Activated T-helper 2 cell treated with anti-CD3 and anti-CD28 coated beads, Interferon-gamma antibody, Interleukin-2, Interleukin-4, amounts not matched to agents 10 μg/mL and 5 μg/mL and 100 μg/mL, durations not matched to agents 14 hours and 24 hours and 36 hours (primary cell): ENCODE measurements around the gene CADM2. TPM values are rescaled to one million over a fixed set of nuclear protein-coding genes. Genes with fewer than 3 reads are reported as not detected.
"Not testable (repeated sequence)": the region's sequence is repeated elsewhere in the genome, so short reads cannot be mapped to it uniquely, and the experiment has no call there.

Source experiments
- DNase-seq: peaks from one replicate; pipeline ENCODE4 v3.0.0; 2021; ENCODE audit warnings: low spot score
- H3K27ac Mint-ChIP-seq: one replicate; pipeline ENCODE4 v1.8.0; 2021; ENCODE audit warnings: mixed read lengths
- H3K27me3 Mint-ChIP-seq: one replicate; pipeline ENCODE4 v1.8.0; 2021; ENCODE audit warnings: low read depth, mixed read lengths
- H3K36me3 Mint-ChIP-seq: one replicate; pipeline ENCODE4 v1.8.0; 2021; ENCODE audit warnings: low read depth, mixed read lengths
- H3K4me1 Mint-ChIP-seq: one replicate; pipeline ENCODE4 v1.8.0; 2021; ENCODE audit warnings: low read depth, mixed read lengths
- H3K4me3 Mint-ChIP-seq: one replicate; pipeline ENCODE4 v1.8.0; 2021; ENCODE audit warnings: low read depth, mild to moderate bottlenecking, moderate library complexity, mixed read lengths
- H3K9me3 Mint-ChIP-seq: one replicate; pipeline ENCODE4 v1.8.0; 2021; ENCODE audit warnings: mixed read lengths
- intact Hi-C: fragments of 100-400 bp; cut with micrococcal nuclease; formaldehyde crosslinking; loops from one replicate; pipeline ENCODE4 v1.15.1; 2023
- total RNA-seq: library from RNA; stranded (reverse); gene quantifications from 2 replicates; pipeline ENCODE4 v1.2.3, GENCODE V29; 2022

Gene CADM2
- total RNA-seq, 1 donor from 2014 or later: not detected

DNA sequence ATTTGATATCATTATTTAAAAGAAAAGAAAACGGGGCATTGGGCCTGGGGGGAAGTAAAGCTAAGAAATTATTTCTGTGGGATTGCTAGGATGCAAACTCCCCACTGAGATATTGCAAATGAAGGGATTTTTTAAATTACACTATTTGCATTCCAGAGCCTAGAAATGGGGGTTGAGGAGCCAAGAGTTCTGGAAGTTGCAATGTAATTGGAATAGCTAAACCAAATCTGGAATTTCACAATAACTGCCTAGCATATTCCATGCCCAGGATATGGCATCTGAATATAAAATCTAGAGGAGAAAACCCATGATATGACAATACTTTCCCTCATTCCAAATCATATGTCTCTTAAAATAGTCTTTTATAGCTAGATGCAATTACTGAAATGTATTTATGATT, 93.0 kb downstream of the CADM2 start:
- no peak for DNase-seq

DNA sequence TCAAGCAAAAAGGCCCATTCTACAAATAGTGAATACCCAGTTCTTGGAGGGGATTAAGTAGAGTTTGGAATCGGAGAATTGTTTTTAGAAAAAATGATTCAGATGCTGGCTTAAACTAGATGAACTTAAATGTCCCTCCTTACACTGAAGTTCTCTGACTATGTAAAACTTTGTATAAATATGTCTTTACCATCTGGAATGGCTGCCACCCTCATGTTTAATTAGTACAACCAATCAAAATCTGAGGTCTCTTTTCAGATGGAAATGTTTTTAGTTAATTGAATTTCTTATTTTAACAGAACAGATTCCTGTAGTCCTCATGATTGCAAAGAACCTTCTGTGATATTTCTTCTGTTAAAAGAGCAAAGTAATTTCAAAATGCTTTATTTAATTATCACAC, 94.8 kb downstream of the CADM2 start:
- Mint-ChIP-seq H3K36me3 (no peaks in the 10 kb centered on the region), H3K9me3 (peaks cover 13% of the 10 kb centered on the region), H3K27ac (no peak overlapping the region), H3K27me3 (no peaks in the 10 kb centered on the region), H3K4me1 (no peaks in the 10 kb centered on the region), H3K4me3 (no peak overlapping the region)
- DNase-seq: no peak
- intact Hi-C loops: no loop called here

More for the DNA sequence above, 93.0 kb downstream of the CADM2 start:
- intact Hi-C loops: no loop called here
- H3K4me1 Mint-ChIP-seq: no peaks in the 10 kb centered on the region
- H3K36me3 Mint-ChIP-seq: no peaks in the 10 kb centered on the region
- H3K4me3 Mint-ChIP-seq: no peak overlapping the region
- H3K27ac Mint-ChIP-seq: no peak overlapping the region
- no peaks in the 10 kb centered on the region for H3K27me3 Mint-ChIP-seq
- H3K9me3 Mint-ChIP-seq: peaks cover 21% of the 10 kb centered on the region

DNA sequence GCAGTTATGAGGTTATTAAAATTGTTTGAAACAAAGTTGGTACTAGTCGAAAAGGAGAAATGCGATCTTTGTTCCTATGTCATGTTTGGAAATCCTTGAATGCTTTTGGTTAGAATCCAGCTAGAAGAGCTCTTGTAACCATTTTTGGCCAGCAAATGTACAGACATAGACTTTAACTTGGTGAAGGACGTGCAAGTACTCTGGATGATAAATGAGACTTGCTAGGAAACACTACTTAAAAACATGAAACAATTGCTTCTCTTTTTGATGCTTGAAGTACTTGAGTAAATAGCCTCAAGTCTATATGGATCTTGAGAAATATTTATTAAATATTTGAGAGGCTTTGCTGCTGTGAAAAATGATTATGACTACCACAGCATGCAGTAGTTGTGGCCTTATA, 95.8 kb downstream of the CADM2 start:
- Mint-ChIP-seq H3K9me3 (peaks cover 11% of the 10 kb centered on the region), H3K4me3 (no peak overlapping the region), H3K27ac (no peak overlapping the region), H3K27me3 (no peaks in the 10 kb centered on the region), H3K36me3 (no peaks in the 10 kb centered on the region), H3K4me1 (no peaks in the 10 kb centered on the region)
- intact Hi-C loops: no loop called here
- DNase-seq: no peak

DNA sequence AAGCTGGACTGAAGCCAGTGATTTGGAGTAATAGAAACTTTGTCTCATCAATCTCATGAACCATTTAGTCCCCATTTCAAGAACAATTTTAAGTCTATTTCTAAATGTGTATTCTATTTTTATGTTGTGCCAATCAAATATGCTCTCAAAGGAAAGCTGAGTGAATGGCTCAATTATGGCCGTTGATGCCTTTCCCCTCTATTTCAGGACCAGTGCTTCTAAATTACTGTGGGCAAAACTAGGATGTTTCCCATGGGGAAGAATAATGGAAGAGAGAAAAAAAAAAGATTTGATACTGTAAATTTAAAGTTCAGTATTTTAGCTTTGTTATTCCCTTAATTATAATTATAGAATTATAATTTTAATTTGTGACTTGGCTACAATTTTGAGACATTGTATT, 110.1 kb downstream of the CADM2 start:
- Mint-ChIP-seq H3K4me1 (no peaks in the 10 kb centered on the region), H3K27ac (no peak overlapping the region), H3K4me3 (no peak overlapping the region), H3K36me3 (no peaks in the 10 kb centered on the region), H3K9me3 (peaks cover 23% of the 10 kb centered on the region), H3K27me3 (no peaks in the 10 kb centered on the region)
- intact Hi-C loops: no loop called here
- no peak for DNase-seq

DNA sequence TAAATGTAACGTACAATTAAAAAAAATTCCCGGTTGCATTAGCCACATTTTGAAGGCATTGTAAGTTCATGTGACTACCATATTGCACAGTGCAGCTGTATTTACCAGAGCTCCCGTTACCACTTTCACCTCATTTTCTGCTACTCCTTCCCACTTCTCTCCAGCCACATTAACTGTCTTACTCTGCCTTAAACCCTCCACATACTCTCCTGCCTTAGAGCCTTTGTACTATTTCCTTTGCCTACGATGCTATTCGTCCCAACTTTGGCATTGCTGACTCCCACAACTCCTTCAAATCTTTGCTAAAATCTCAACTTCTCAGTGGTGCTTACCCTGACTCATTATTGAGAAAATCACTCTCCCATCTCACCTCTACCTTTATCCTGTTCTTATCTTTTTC, 115.2 kb downstream of the CADM2 start:
- no peaks in the 10 kb centered on the region for H3K4me1 Mint-ChIP-seq
- intact Hi-C loops: no loop called here
- H3K27ac Mint-ChIP-seq: no peak overlapping the region
- DNase-seq: no peak
- no peaks in the 10 kb centered on the region for H3K27me3 Mint-ChIP-seq
- peaks cover 7% of the 10 kb centered on the region for H3K9me3 Mint-ChIP-seq
- no peaks in the 10 kb centered on the region for H3K36me3 Mint-ChIP-seq
- no peak overlapping the region for H3K4me3 Mint-ChIP-seq

DNA sequence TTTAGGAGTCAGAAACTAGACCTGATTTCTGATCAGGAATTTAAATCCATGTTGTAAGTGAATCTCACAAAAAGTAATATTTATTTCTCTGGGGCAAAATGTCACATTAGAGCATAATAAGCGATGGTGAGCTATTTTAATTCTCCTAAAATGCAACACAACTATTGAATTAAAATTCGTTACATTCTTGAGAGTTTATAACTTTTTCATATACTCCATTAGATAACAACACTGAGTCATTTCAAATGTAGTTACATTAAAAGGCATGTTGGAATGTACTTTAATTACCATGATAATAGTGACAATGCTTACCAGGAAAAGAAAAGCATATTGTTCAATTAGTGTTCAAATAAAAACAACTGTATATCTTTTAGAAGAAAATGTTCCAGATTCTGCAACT, 116.9 kb downstream of the CADM2 start:
- Mint-ChIP-seq H3K4me3 (no peak overlapping the region), H3K27me3 (no peaks in the 10 kb centered on the region), H3K4me1 (no peaks in the 10 kb centered on the region), H3K9me3 (peaks cover 7% of the 10 kb centered on the region), H3K27ac (no peak overlapping the region), H3K36me3 (no peaks in the 10 kb centered on the region)
- no peak for DNase-seq
- intact Hi-C loops: no loop called here

DNA sequence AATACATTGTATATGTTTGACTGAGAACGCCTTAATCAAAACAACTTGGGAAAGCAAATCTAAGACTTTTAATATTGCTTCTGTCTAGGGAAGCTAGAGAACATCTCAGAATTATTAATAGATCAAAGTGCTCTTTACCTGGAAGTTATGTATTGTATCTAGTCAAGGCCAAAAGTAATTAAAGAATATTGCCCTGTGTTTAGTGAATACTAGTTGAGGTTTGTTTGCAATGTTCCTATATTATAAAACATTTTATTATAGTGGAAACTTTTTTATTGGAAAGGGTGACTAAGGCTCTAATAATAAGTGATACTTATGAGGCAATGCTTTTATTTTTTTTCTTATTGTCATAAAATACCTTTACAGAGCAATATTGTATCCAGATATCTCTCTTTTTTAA, 118.2 kb downstream of the CADM2 start:
- Mint-ChIP-seq H3K9me3 (peaks cover 7% of the 10 kb centered on the region), H3K4me1 (no peaks in the 10 kb centered on the region), H3K27ac (no peak overlapping the region), H3K4me3 (no peak overlapping the region), H3K27me3 (no peaks in the 10 kb centered on the region), H3K36me3 (no peaks in the 10 kb centered on the region)
- intact Hi-C loops: no loop called here
- DNase-seq: no peak

DNA sequence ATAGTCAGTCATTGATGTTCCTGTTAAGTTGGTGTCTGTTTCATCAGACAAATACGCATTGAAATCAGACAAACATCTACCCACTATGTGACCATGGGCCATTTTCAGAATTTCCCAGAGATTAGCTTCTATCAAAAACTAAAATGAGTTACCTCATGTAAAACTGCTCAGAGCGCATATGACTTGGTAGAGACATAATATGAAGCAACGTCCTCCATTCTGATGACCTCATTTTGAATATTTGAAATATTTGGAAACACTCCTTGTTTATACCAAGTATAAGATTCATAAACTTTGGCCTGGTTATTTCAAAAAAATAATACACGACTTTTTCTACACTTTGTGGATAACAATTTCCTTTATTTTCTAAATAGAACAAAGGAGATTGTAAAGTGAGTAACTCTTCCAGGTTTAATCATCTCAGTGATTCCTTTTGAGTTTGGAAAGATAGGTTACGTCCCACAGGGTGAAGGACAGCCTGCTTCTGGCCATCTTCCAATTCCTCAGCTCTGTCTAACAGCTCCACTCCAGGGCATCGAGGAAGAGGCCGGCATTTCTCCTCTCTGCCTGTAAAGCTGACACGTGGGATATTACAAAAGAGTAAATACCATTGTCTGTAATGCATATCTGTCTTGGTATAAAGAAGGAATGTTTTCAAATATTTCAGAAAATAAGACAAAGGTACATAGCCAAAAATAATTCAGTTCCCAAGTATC, 122.6 kb downstream of the CADM2 start:
- H3K36me3 Mint-ChIP-seq: no peaks in the 10 kb centered on the region
- DNase-seq: no peak
- intact Hi-C loops: no loop called here
- no peak overlapping the region for H3K27ac Mint-ChIP-seq
- H3K9me3 Mint-ChIP-seq: peaks cover 7% of the 10 kb centered on the region
- H3K4me1 Mint-ChIP-seq: no peaks in the 10 kb centered on the region
- no peaks in the 10 kb centered on the region for H3K27me3 Mint-ChIP-seq
- no peak overlapping the region for H3K4me3 Mint-ChIP-seq

DNA sequence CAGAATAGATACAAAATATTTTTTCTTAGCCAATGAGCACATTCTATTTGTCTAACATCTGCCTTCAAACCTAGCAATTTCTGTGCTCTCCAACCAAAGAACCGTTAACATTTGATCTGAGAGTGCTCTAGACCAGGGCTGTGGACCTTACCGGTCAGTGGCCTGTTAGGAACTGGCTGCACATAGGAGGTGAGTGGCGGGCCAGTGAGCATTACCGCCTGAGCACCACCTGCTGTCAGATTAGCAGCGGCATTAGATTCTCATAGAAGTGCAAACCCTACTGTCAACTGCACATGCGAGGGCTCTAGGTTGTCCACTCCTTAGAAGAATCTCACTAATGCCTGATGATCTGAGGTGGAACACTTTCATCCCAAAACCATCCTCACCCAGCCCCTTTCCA, 131.7 kb downstream of the CADM2 start:
- DNase-seq: no peak
- Mint-ChIP-seq H3K27ac (no peak overlapping the region), H3K36me3 (no peaks in the 10 kb centered on the region), H3K27me3 (no peaks in the 10 kb centered on the region), H3K4me1 (no peaks in the 10 kb centered on the region), H3K4me3 (no peak overlapping the region), H3K9me3 (peaks cover 20% of the 10 kb centered on the region)
- intact Hi-C loops: no loop called here

DNA sequence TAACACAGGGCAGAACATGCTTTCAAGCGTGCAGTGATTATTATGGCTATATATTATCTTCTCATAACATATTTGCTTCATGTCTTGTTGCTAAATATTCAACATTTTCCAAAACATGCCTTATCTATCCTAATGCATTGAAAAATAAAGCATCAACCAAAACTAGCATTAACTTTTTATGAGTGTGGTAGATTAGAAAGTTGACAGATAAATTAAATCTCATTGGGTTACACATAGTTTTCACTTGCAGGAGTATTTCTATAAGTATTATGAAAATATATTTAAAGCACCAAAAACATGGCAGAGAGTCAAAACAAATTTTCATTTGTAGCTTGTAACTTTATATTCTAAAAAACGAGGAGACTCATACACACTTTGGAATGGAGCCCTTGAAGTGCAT, 141.5 kb downstream of the CADM2 start:
- no peaks in the 10 kb centered on the region for H3K27me3 Mint-ChIP-seq
- H3K27ac Mint-ChIP-seq: no peak overlapping the region
- no peaks in the 10 kb centered on the region for H3K4me1 Mint-ChIP-seq
- H3K9me3 Mint-ChIP-seq: peaks cover 26% of the 10 kb centered on the region
- H3K36me3 Mint-ChIP-seq: no peaks in the 10 kb centered on the region
- H3K4me3 Mint-ChIP-seq: no peak overlapping the region
- no peak for DNase-seq
- intact Hi-C loops: no loop called here

DNA sequence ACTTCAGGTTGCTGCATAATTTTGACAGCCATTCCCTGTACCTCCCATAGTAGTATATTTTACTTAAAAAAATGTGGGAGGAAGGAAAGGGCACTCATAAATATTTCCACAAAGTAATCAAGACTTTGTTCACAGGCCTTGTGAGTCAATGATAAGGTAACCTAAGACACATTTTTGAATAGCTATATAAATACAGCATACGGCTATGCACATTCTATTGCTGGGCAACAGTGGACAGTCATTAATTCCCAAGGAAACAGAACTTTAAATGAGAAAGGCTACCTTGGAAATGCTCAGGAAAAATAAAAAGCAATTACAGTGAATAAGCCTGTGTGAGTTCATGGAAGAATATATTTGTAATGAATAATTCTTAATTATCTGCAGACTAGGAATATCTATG, 144.0 kb downstream of the CADM2 start:
- Mint-ChIP-seq H3K27ac (no peak overlapping the region), H3K4me1 (no peaks in the 10 kb centered on the region), H3K36me3 (no peaks in the 10 kb centered on the region), H3K9me3 (peaks cover 30% of the 10 kb centered on the region), H3K27me3 (no peaks in the 10 kb centered on the region), H3K4me3 (no peak overlapping the region)
- intact Hi-C loops: no loop called here
- DNase-seq: no peak

DNA sequence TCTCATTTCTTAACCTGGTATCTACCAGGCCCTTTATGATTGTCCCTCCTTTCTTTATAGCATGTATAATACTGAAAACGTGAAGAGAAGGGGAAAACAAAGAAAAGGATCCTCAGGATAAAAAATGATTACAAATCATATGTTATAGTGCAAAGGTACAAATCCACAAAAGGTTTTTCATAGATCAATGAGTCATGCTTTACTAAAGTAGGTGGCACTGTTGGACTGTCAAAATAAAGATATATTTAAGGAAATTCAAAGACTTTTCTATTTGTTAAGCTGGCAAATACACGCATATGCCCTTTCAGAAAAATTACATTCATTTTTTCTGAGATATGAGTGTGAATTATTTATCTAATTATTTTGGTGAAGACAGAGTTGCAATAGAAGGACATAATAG, 151.6 kb downstream of the CADM2 start:
- no peaks in the 10 kb centered on the region for H3K36me3 Mint-ChIP-seq
- intact Hi-C loops: no loop called here
- no peak overlapping the region for H3K4me3 Mint-ChIP-seq
- no peak overlapping the region for H3K27ac Mint-ChIP-seq
- no peak for DNase-seq
- H3K4me1 Mint-ChIP-seq: no peaks in the 10 kb centered on the region
- peaks cover 15% of the 10 kb centered on the region for H3K9me3 Mint-ChIP-seq
- no peaks in the 10 kb centered on the region for H3K27me3 Mint-ChIP-seq

DNA sequence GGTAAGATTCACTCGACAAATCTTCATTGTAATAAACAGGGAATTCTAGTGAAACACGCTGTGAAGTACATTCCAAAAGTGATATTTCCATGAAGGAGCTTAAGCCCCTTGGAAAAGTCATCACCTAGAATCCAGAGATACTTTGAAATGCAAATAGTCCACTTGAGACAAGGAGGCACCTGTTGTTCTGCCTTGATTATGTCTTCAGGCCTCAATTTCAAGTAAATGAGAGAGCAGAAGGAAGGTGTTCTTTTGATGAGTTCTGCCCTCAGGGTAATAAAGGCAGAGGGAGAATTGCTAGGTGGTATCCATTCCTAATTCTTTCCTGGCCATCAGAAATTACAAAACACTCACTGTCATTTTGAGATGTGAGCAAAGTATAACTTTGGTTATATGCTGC, 162.1 kb downstream of the CADM2 start:
- H3K4me1 Mint-ChIP-seq: no peaks in the 10 kb centered on the region
- intact Hi-C loops: no loop called here
- DNase-seq: no peak
- H3K27me3 Mint-ChIP-seq: no peaks in the 10 kb centered on the region
- H3K4me3 Mint-ChIP-seq: no peak overlapping the region
- no peaks in the 10 kb centered on the region for H3K36me3 Mint-ChIP-seq
- no peak overlapping the region for H3K27ac Mint-ChIP-seq
- H3K9me3 Mint-ChIP-seq: peaks cover 34% of the 10 kb centered on the region

DNA sequence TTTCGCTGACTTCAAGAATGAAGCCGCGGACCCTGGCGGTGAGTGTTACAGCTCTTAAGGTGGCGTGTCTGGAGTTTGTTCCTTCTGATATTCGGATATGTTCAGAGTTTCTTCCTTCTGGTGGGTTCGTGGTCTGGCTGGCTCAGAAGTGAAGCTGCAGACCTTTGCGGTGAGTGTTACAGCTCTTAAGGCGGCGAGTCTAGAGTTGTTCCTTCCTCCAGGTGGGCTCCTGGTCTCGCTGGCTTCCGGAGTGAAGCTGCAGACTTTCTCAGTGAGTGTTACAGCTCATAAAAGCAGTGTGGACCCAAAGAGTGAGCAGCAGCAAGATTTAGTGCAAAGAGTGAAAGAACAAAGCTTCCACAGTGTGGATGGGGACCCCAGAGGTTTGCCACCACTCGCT, 174.1 kb downstream of the CADM2 start:
- H3K27ac Mint-ChIP-seq, H3K36me3 Mint-ChIP-seq, intact Hi-C loops, DNase-seq, H3K9me3 Mint-ChIP-seq, H3K4me1 Mint-ChIP-seq, H3K4me3 Mint-ChIP-seq, H3K27me3 Mint-ChIP-seq: not testable (repeated sequence)
